ENCODE results near the gene SORCS2. TPM values are rescaled to one million over a fixed set of nuclear protein-coding genes. Genes with fewer than 3 reads are reported as not detected.

The SORCS2 gene
- total RNA-seq, 1 experiment from 2014 or later = 0.15 TPM

DNA sequence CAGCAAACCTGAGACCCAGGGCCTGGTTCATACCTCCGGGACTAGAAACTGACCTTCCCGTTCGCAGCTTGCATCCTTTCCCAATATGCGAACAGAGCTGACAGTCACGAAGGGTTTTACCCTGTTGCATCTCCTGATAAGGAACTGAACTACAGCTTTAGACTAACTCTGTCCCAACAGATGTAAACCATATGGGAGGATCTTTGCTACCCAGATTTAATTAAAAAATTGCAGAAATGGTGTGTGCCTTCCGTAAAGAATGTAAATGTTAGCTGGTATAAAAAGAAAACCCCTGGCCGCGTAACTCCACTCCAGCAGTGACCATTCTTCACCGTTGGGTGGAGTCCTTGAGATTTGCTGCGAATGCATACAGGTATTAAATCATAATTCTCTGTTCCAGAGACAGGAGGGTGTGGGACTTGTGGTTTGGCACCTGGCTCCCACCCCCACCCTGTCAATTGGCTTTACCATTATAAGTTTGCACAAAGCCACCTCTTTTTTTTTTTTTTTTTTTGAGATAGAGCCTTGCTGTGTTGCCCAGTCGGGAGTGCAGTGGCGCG lies 40.6 kb upstream of the SORCS2 start:
- no peaks in the 10 kb centered on the region for H3K9me3 ChIP-seq (ENCODE audit: control insufficient read depth, insufficient read depth, low read depth, low read length)
- BruUV-seq (replicated peaks) = no TSS peak
- intact Hi-C loops (cut with micrococcal nuclease; ENCODE audit: unreplicated experiment) = no loop called here

DNA sequence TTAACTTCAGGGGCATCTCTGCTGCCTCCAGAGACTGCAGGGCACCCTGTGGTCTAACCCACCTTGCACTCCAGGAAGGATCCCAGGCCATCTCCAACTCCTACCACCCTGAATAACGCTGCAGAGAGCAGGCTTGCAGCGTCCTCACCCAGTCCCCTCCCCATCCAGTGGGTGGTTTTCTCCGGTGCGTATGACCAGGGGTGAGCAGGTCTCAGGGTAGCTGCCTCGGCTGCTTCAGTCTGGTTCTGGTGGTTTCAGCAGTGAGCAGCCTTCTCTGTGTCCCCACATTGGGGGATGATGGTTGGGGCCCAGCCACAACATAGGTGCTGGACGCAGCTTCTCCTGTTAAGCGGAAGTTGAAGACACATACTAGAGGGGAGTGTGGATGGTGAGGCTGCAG lies 38.6 kb upstream of the SORCS2 start:
- no peak for ATAC-seq
- H3K4me1 ChIP-seq (ENCODE audit: control insufficient read depth, insufficient read depth, low read length) = no peaks in the 10 kb centered on the region
- TF ChIP-seq TCF7L2 (IDR thresholded peaks at IDR 0.05; ENCODE audit: low read depth, low read length) = no peak
- TF ChIP-seq, protein P1, sequence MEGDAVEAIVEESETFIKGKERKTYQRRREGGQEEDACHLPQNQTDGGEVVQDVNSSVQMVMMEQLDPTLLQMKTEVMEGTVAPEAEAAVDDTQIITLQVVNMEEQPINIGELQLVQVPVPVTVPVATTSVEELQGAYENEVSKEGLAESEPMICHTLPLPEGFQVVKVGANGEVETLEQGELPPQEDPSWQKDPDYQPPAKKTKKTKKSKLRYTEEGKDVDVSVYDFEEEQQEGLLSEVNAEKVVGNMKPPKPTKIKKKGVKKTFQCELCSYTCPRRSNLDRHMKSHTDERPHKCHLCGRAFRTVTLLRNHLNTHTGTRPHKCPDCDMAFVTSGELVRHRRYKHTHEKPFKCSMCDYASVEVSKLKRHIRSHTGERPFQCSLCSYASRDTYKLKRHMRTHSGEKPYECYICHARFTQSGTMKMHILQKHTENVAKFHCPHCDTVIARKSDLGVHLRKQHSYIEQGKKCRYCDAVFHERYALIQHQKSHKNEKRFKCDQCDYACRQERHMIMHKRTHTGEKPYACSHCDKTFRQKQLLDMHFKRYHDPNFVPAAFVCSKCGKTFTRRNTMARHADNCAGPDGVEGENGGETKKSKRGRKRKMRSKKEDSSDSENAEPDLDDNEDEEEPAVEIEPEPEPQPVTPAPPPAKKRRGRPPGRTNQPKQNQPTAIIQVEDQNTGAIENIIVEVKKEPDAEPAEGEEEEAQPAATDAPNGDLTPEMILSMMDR (IDR thresholded peaks at IDR 0.05) = no peak
- TF ChIP-seq SIN3A (IDR thresholded peaks at IDR 0.05; ENCODE audit: borderline replicate concordance, insufficient read depth, low read depth, low read length) = no peak
- BruUV-seq (replicated peaks) = no TSS peak
- in situ Hi-C loops (cut with HindIII; ENCODE audit: low pct_unique_long_range_greater_than_20kb, low sequenced_read_pairs) = no loop called here
- CTCF ChIA-PET = no interaction called here
- no peaks in the 10 kb centered on the region for H3K36me3 ChIP-seq (ENCODE audit: control insufficient read depth, insufficient read depth, low read length)
- no peak for DNase-seq (ENCODE audit: low read depth, low spot score)
- H3K27me3 ChIP-seq (ENCODE audit: control insufficient read depth, insufficient read depth, low read length) = no peaks in the 10 kb centered on the region
- intact Hi-C loops (cut with micrococcal nuclease; ENCODE audit: unreplicated experiment) = no loop called here
- H3K9me3 ChIP-seq (ENCODE audit: control insufficient read depth, insufficient read depth, low read depth, low read length) = no peaks in the 10 kb centered on the region
- POLR2A ChIA-PET = no interaction called here
- H3K27ac ChIP-seq (ENCODE audit: low read length) = no peak overlapping the region
- H3K4me3 ChIP-seq (ENCODE audit: low read depth in 2 of 2, low read length in 2 of 2) = no peak overlapping the region

More for the DNA sequence above, 40.6 kb upstream of the SORCS2 start:
- CTCF ChIA-PET = interaction anchor here (0.6 to 0.7 kb wide), 5 partner anchors 26 to 238 kb away, joined by 5 to 6 read pairs (median 6); no protein-coding TSS in a partner anchor
- no peaks in the 10 kb centered on the region for H3K4me1 ChIP-seq (ENCODE audit: control insufficient read depth, insufficient read depth, low read length)
- no peak for ATAC-seq
- no peak for TF ChIP-seq SIN3A (IDR thresholded peaks at IDR 0.05; ENCODE audit: borderline replicate concordance, insufficient read depth, low read depth, low read length)
- TF ChIP-seq, protein P1 (IDR thresholded peaks at IDR 0.05) = peak; percentile 26
- TF ChIP-seq, protein P2, sequence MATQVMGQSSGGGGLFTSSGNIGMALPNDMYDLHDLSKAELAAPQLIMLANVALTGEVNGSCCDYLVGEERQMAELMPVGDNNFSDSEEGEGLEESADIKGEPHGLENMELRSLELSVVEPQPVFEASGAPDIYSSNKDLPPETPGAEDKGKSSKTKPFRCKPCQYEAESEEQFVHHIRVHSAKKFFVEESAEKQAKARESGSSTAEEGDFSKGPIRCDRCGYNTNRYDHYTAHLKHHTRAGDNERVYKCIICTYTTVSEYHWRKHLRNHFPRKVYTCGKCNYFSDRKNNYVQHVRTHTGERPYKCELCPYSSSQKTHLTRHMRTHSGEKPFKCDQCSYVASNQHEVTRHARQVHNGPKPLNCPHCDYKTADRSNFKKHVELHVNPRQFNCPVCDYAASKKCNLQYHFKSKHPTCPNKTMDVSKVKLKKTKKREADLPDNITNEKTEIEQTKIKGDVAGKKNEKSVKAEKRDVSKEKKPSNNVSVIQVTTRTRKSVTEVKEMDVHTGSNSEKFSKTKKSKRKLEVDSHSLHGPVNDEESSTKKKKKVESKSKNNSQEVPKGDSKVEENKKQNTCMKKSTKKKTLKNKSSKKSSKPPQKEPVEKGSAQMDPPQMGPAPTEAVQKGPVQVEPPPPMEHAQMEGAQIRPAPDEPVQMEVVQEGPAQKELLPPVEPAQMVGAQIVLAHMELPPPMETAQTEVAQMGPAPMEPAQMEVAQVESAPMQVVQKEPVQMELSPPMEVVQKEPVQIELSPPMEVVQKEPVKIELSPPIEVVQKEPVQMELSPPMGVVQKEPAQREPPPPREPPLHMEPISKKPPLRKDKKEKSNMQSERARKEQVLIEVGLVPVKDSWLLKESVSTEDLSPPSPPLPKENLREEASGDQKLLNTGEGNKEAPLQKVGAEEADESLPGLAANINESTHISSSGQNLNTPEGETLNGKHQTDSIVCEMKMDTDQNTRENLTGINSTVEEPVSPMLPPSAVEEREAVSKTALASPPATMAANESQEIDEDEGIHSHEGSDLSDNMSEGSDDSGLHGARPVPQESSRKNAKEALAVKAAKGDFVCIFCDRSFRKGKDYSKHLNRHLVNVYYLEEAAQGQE (IDR thresholded peaks at IDR 0.05; ENCODE audit: insufficient read depth in 1 of 2, low read depth in 2 of 2, low read length in 1 of 2) = no peak
- no peaks in the 10 kb centered on the region for H3K36me3 ChIP-seq (ENCODE audit: control insufficient read depth, insufficient read depth, low read length)
- in situ Hi-C loops (cut with HindIII; ENCODE audit: low pct_unique_long_range_greater_than_20kb, low sequenced_read_pairs) = no loop called here
- H3K27me3 ChIP-seq (ENCODE audit: control insufficient read depth, insufficient read depth, low read length) = no peaks in the 10 kb centered on the region
- no peak for DNase-seq (ENCODE audit: low read depth, low spot score)
- no peak overlapping the region for H3K4me3 ChIP-seq (ENCODE audit: low read depth in 2 of 2, low read length in 2 of 2)
- no peak overlapping the region for H3K27ac ChIP-seq (ENCODE audit: low read length)
- POLR2A ChIA-PET = no interaction called here

Measured in Panc1 (cell line).